ENCODE results near the gene SLC5A2.

- TF ChIP-seq CTCF (IDR thresholded peaks at IDR 0.05) (no peak), POLR2AphosphoS5 (IDR thresholded peaks at IDR 0.05) (no peak)
These were observed 19.0 kb downstream of the SLC5A2 start for GRCh38 chr16:31501966-31502348.
